Loucy (cell line): ENCODE measurements around the gene LPO.

Experiments used
- CTCF ChIP-seq: fragments of 200-600 bp; sonication (generic); conservative IDR thresholded peaks from 2 replicates; pipeline ENCODE4 v1.5.1; 2014; ENCODE audit warnings: mild to moderate bottlenecking, antibody characterized with exemption, low read length
- EZH2phosphoT487 ChIP-seq: fragments of 200-600 bp; IDR thresholded peaks from 2 replicates; pipeline ENCODE4 v1.6.1; 2018; ENCODE audit warnings: antibody characterized with exemption, mild to moderate bottlenecking, moderate library complexity, borderline replicate concordance

GRCh38 chr17:58289869-58290268 is 51.5 kb downstream of the LPO start:
- TF ChIP-seq CTCF: no peak
- TF ChIP-seq EZH2phosphoT487: no peak
